HEK293 (cell line): ENCODE data around the gene MTUS2.

Experiments
- CTCF ChIP-seq: fragments of 450-650 bp; formaldehyde crosslinking; IDR thresholded peaks from 2 replicates; pipeline ENCODE4 v1.5.1; 2016; ENCODE audit warnings: missing biosample characterization, missing genetic modification characterization
- REST ChIP-seq: fragments of 450-650 bp; formaldehyde crosslinking; IDR thresholded peaks from 2 replicates; pipeline ENCODE4 v1.5.1; 2016; ENCODE audit warnings: missing biosample characterization, missing genetic modification characterization

- no peak for TF ChIP-seq CTCF (tag by site-specific recombination)
- TF ChIP-seq REST (tag by site-specific recombination), result no peak
These were observed 582.1 kb downstream of the MTUS2 start for GRCh38 chr13:29402166-29402636.
